BJ (cell line): ENCODE measurements around the gene MRPL32. TPM values are rescaled to one million over a fixed set of nuclear protein-coding genes. Genes with fewer than 3 reads are reported as not detected.

Source experiments
- CTCF ChIA-PET: fragments of 350-600 bp; formaldehyde crosslinking; extraction: SDS; loops from one replicate; lab custom pipeline; 2021; ENCODE audit warnings: antibody characterized with exemption, inconsistent platforms; lab: Yijun Ruan, JAX
- POLR2A ChIA-PET: fragments of 300-600 bp; sonication (Branson Sonifier 250); formaldehyde crosslinking; extraction: SDS; loops from one replicate; lab custom pipeline; 2021; ENCODE audit warnings: antibody characterized with exemption; lab: Charles Lee
- DNase-seq: peaks from one replicate; pipeline ENCODE4 v3.0.0-alpha.2; 2011; ENCODE audit warnings: low read depth
- H3K27me3 ChIP-seq: 2 replicates; pipeline ENCODE4 v1.6.0; 2011; ENCODE audit warnings: low read length; ENCODE audit not compliant: control insufficient read depth, insufficient read depth
- H3K36me3 ChIP-seq: 2 replicates; pipeline ENCODE4 v1.5.1; 2011; ENCODE audit warnings: low read length; ENCODE audit not compliant: control insufficient read depth, insufficient read depth
- H3K4me3 ChIP-seq: 2 replicates; pipeline ENCODE4 v1.5.1; 2011; ENCODE audit warnings: low read depth, mild to moderate bottlenecking, control low read depth, low read length
- polyA plus RNA-seq: library from polyadenylated mRNA; depleted of rRNA; stranded (reverse); fragments of >200 nt; gene quantifications from 2 replicates; pipeline ENCODE4 v1.2.3, GENCODE V29; 2011
- TF ChIP-seq, protein P1 (sequence below): IDR thresholded peaks from 2 replicates; pipeline ENCODE4 v1.5.1; 2011; ENCODE audit warnings: low read depth, mild to moderate bottlenecking, control low read depth, inconsistent platforms, low read length, moderate library complexity; ENCODE audit not compliant: insufficient read depth

Gene MRPL32
- polyA plus RNA-seq, 1 experiment = 35.6 TPM

DNA sequence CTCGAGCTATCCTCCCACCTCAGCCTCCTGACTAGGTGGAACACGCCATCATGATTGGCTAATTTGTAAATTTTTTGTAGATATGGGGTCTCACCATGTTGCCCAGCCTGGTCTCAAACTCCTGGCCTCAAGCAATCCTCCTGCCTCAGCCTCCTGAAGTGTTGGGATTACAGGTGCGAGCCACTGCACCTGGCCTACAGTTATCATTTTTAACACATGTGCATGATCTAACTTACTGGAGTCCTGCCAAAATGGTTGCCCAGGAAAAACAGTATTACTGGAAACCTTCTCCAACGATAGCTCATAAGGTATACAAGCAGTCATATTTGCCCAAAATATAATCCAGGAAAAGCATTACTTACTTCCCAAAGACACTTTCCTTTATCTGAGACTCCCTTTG, 20.2 kb downstream of the MRPL32 start:
- H3K27me3 ChIP-seq = peaks cover 1% of the 10 kb centered on the region; the same call in 1 of the 2 replicates
- ChIA-PET POLR2A (no interaction called here), CTCF (no interaction called here)
- DNase-seq = no peak
- TF ChIP-seq, protein P1, sequence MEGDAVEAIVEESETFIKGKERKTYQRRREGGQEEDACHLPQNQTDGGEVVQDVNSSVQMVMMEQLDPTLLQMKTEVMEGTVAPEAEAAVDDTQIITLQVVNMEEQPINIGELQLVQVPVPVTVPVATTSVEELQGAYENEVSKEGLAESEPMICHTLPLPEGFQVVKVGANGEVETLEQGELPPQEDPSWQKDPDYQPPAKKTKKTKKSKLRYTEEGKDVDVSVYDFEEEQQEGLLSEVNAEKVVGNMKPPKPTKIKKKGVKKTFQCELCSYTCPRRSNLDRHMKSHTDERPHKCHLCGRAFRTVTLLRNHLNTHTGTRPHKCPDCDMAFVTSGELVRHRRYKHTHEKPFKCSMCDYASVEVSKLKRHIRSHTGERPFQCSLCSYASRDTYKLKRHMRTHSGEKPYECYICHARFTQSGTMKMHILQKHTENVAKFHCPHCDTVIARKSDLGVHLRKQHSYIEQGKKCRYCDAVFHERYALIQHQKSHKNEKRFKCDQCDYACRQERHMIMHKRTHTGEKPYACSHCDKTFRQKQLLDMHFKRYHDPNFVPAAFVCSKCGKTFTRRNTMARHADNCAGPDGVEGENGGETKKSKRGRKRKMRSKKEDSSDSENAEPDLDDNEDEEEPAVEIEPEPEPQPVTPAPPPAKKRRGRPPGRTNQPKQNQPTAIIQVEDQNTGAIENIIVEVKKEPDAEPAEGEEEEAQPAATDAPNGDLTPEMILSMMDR = no peak
- no peaks in the 10 kb centered on the region for H3K36me3 ChIP-seq
- H3K4me3 ChIP-seq = no peak overlapping the region

DNA sequence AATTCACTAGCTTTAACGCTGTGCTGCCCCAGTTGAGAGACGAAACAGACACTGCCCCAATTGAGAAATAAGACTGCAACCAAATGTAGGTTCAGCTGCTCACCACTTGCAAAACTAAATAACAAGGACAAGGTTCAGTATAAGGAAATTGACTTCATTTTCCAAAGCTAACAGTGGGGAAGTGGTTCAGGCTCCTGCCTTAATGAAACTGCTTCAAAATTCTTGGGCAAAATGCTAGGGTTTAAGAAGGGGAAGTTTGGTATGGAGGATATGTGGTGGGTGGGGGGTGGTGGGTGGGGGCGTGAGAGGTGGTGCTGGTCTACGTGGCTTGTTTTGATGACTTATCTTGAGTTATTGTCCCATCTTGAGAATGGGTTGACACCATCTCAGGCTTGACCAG, 21.8 kb downstream of the MRPL32 start:
- no peak overlapping the region for H3K4me3 ChIP-seq
- ChIA-PET CTCF (interaction anchor here (2.3 kb wide), 1 partner anchor 13 kb away, joined by 9 read pairs; no protein-coding TSS in a partner anchor), POLR2A (no interaction called here)
- DNase-seq = no peak
- TF ChIP-seq, protein P1 = no peak
- no peaks in the 10 kb centered on the region for H3K36me3 ChIP-seq
- H3K27me3 ChIP-seq = peaks cover 1% of the 10 kb centered on the region; the same call in 1 of the 2 replicates

- Histone ChIP-seq H3K4me3 (no peak overlapping the region), H3K36me3 (no peaks in the 10 kb centered on the region), H3K27me3 (peaks cover 5% of the 10 kb centered on the region; the same call in 1 of the 2 replicates)
- CTCF ChIA-PET = interaction anchor here (0.7 kb wide), 1 partner anchor 15 kb away, joined by 4 read pairs; no protein-coding TSS in a partner anchor
- POLR2A ChIA-PET = no interaction called here
- DNase-seq = no peak
- TF ChIP-seq, protein P1 = no peak
Measured at GRCh38 chr7:42956062-42956461, 23.9 kb downstream of the MRPL32 start.

GRCh38 chr7:42959549-42959948, 27.4 kb downstream of the MRPL32 start:
- Histone ChIP-seq H3K36me3 (no peaks in the 10 kb centered on the region), H3K27me3 (peaks cover 5% of the 10 kb centered on the region; the same call in 1 of the 2 replicates), H3K4me3 (no peak overlapping the region)
- TF ChIP-seq, protein P1 = no peak
- CTCF ChIA-PET = interaction anchor here (1.2 kb wide), 1 partner anchor 18 kb away, joined by 5 read pairs; no protein-coding TSS in a partner anchor
- DNase-seq = no peak
- POLR2A ChIA-PET = no interaction called here

GRCh38 chr7:42960762-42961161, 28.6 kb downstream of the MRPL32 start:
- no peak overlapping the region for H3K4me3 ChIP-seq
- ChIA-PET POLR2A (no interaction called here), CTCF (interaction anchor here (1.2 to 1.8 kb wide), 3 partner anchors 9 to 19 kb away, joined by 5 to 6 read pairs (median 5); no protein-coding TSS in a partner anchor)
- TF ChIP-seq, protein P1 = no peak
- peaks cover 5% of the 10 kb centered on the region; the same call in 1 of the 2 replicates for H3K27me3 ChIP-seq
- H3K36me3 ChIP-seq = no peaks in the 10 kb centered on the region
- DNase-seq = no peak
